HL-60 (cell line): ENCODE results near the gene RGS6.

Experiments used
- DNase-seq, 2 experiments: peaks; one replicate each; pipeline ENCODE4 v3.0.0-alpha.2; 2010 to 2020; ENCODE audit warnings: low read depth in 1 of 2, low spot score in 1 of 2
- H3K27ac ChIP-seq: fragments of 250-450 bp; sonication (Bioruptor Pico); replicated peaks from 2 replicates; pipeline ENCODE4 v1.5.1; 2020; ENCODE audit warnings: mild to moderate bottlenecking, moderate library complexity
- H3K27me3 ChIP-seq: fragments of 250-450 bp; sonication (Bioruptor Pico); 2 replicates; pipeline ENCODE4 v1.5.1; 2021; ENCODE audit warnings: mild to moderate bottlenecking, moderate library complexity; ENCODE audit not compliant: insufficient read depth, poor library complexity, severe bottlenecking
- H3K4me3 ChIP-seq: replicated peaks from 2 replicates; pipeline ENCODE4 v1.5.1; 2011; ENCODE audit warnings: mild to moderate bottlenecking, control low read depth, low read length; ENCODE audit not compliant: insufficient read depth
- CTCF ChIP-seq: IDR thresholded peaks from one replicate; pipeline ENCODE4 v1.5.1; 2011; ENCODE audit warnings: low read length, control low read depth, inconsistent platforms; ENCODE audit not compliant: insufficient read depth
- GABPA ChIP-seq: IDR thresholded peaks from 2 replicates; pipeline ENCODE4 v1.6.1; 2012; ENCODE audit warnings: low read depth
- POLR2AphosphoS5 ChIP-seq: IDR thresholded peaks from 2 replicates; pipeline ENCODE4 v1.6.1; 2012; ENCODE audit warnings: low read depth
- SPI1 ChIP-seq: IDR thresholded peaks from 2 replicates; pipeline ENCODE4 v1.6.1; 2012; ENCODE audit warnings: low read depth, mild to moderate bottlenecking, borderline replicate concordance
- TF ChIP-seq, protein P1 (sequence below): IDR thresholded peaks from 2 replicates; pipeline ENCODE4 v1.6.1; 2012; ENCODE audit warnings: low read depth; ENCODE audit not compliant: insufficient replicate concordance

The RGS6 gene

GRCh38 chr14:72554401-72554800 lies 622.2 kb downstream of the RGS6 start:
- TF ChIP-seq CTCF (no peak), POLR2AphosphoS5 (no peak), SPI1 (no peak), GABPA (no peak)
- TF ChIP-seq, protein P1, sequence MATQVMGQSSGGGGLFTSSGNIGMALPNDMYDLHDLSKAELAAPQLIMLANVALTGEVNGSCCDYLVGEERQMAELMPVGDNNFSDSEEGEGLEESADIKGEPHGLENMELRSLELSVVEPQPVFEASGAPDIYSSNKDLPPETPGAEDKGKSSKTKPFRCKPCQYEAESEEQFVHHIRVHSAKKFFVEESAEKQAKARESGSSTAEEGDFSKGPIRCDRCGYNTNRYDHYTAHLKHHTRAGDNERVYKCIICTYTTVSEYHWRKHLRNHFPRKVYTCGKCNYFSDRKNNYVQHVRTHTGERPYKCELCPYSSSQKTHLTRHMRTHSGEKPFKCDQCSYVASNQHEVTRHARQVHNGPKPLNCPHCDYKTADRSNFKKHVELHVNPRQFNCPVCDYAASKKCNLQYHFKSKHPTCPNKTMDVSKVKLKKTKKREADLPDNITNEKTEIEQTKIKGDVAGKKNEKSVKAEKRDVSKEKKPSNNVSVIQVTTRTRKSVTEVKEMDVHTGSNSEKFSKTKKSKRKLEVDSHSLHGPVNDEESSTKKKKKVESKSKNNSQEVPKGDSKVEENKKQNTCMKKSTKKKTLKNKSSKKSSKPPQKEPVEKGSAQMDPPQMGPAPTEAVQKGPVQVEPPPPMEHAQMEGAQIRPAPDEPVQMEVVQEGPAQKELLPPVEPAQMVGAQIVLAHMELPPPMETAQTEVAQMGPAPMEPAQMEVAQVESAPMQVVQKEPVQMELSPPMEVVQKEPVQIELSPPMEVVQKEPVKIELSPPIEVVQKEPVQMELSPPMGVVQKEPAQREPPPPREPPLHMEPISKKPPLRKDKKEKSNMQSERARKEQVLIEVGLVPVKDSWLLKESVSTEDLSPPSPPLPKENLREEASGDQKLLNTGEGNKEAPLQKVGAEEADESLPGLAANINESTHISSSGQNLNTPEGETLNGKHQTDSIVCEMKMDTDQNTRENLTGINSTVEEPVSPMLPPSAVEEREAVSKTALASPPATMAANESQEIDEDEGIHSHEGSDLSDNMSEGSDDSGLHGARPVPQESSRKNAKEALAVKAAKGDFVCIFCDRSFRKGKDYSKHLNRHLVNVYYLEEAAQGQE, result no peak
- H3K27ac ChIP-seq, result no peak overlapping the region
- H3K4me3 ChIP-seq, result no peak overlapping the region
- no peaks in the 10 kb centered on the region for H3K27me3 ChIP-seq
- DNase-seq, result no peak

DNA sequence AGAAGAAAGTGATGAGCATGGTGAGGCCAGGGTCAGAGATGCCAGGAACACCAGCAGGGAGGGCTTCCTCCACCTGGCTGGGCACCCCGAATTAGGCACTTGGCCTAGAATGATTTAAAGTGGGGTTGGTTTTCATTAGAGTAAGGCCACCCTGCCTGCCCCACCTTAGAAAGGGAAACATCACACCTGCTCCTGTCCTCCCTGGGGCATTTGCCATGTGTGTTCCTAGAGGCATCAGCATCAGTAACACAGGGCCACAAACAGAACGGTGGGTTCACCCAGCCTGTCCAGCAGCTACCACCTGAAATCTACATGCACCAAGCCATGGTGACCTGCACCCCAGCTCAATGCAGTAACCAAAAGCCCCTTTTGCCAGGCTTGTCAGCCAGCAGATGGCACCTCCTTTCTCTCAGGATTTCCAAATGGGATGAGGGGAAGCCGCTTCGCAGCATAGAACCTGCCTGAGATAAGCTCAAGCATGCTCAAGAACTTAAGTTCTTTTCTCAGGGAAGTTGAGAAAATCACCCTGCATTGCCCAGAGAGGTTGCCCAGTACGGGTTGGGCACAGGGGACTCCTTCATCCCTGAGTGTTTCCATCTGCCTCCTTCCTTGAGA lies 622.9 kb downstream of the RGS6 start:
- no peaks in the 10 kb centered on the region for H3K27me3 ChIP-seq
- no peak overlapping the region for H3K27ac ChIP-seq
- no peak for TF ChIP-seq GABPA
- TF ChIP-seq, protein P1, result no peak
- H3K4me3 ChIP-seq, result no peak overlapping the region
- DNase-seq, result no peak

DNA sequence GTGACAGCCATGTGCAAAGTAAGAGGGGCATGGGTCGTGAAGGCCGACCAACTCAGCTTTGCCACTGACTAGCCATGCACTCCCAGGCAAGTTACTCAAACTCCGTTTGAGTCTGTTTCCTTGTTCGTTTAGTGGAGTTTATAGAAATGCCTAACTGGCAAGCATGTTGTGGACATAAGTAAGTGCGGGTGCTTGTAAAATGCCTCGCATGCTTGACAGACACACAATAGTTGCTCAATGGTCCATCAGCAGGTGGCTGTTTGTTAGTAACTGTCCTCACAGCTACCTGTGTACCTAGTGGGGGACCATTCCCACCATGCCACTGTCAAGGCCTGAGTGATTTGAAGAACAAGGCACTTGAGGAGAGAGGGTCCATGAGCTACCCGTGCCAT lies 623.4 kb downstream of the RGS6 start:
- H3K27me3 ChIP-seq, result no peaks in the 10 kb centered on the region
- TF ChIP-seq, protein P1, result no peak
- TF ChIP-seq GABPA (no peak), POLR2AphosphoS5 (no peak), CTCF (no peak), SPI1 (no peak)
- no peak overlapping the region for H3K27ac ChIP-seq
- no peak overlapping the region for H3K4me3 ChIP-seq
- DNase-seq, result no peak
